ENCODE measurements around the gene LRCH1. TPM values are rescaled to one million over a fixed set of nuclear protein-coding genes. Genes with fewer than 3 reads are reported as not detected.
A peak's percentile ranks its signal among the peaks of the same experiment; 100 is the strongest.

LRCH1 gene
- total and polyA plus RNA-seq, 8 donors, result 16.1 to 30.5 (median 26.8) TPM

GRCh38 chr13:46596466-46596865 lies 43.5 kb downstream of the LRCH1 start:
- intact Hi-C loops (cut with DNase I), result no loop called here
- Histone ChIP-seq H3K9me3 (no peaks in the 10 kb centered on the region), H3K27ac (peak overlapping the region in 1 of 2 donors; percentile 56), H3K27me3 (no peaks in the 10 kb centered on the region), H3K4me3 (no peak overlapping the region), H3K36me3 (no peaks in the 10 kb centered on the region), H3K4me1 (peaks cover 0 to 67% of the 10 kb centered on the region in 2 donors)
- DNase-seq (no peak), ATAC-seq (no peak)
- TF ChIP-seq CTCF (IDR thresholded peaks at IDR 0.05), result no peak

DNA sequence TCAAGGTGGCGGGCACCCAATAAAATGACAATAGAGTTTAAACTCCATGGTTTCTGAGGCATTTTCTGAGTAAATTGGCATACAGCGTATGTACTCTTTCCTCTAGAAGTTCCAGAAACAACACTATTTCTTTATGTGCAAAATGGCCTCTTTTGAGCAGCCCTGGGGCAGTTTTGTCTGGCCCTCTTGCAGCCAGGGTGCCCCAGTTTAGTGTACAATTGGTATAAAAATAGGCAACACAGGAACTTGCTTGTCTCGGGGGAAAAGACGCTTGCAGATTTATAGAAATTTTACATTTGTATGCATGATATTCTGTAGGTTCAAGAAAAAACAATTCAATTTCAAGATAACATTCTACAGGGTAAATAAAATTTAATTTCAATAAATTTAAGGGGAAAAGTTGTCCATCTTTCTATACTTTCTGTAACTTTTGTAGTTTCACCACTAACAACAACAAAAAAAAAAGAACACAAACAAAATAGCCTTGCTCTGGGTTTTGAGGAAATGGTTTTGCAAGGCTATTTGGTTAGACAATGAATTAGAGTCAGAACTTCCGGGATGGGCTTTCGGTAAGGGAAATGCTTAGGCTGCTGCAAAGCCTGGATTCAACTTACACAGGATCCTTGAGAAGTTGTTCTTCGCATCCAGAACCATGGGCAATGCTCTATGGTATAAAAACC lies 45.3 kb downstream of the LRCH1 start:
- ATAC-seq (no peak), DNase-seq (no peak)
- Histone ChIP-seq H3K4me1 (peaks cover 0 to 85% of the 10 kb centered on the region in 2 donors), H3K9me3 (no peaks in the 10 kb centered on the region), H3K27me3 (no peaks in the 10 kb centered on the region), H3K4me3 (no peak overlapping the region), H3K36me3 (no peaks in the 10 kb centered on the region), H3K27ac (peak overlapping the region in 1 of 2 donors; percentile 66)
- intact Hi-C loops (cut with DNase I), result no loop called here
- no peak for TF ChIP-seq CTCF (IDR thresholded peaks at IDR 0.05)

DNA sequence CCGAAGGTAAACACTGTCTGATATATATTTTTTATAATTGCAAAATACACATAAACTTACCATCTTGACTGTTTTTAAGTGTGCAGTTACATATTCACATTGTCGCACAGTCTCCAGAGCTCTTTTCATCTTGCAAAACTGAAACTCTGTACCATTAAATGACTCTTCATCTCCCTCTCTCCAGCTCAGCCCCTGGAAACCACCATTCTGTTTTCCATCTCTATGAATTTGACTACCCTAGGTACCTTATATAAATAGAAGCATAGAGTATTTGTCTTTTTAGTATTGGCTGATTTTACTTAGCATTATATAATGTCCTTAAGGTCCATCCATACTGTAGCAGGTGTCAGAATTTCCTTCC lies 45.8 kb downstream of the LRCH1 start:
- ATAC-seq (no peak), DNase-seq (no peak)
- TF ChIP-seq CTCF (IDR thresholded peaks at IDR 0.05), result no peak
- Histone ChIP-seq H3K9me3 (no peaks in the 10 kb centered on the region), H3K27me3 (no peaks in the 10 kb centered on the region), H3K4me3 (no peak overlapping the region), H3K4me1 (peaks cover 0 to 90% of the 10 kb centered on the region in 2 donors), H3K36me3 (no peaks in the 10 kb centered on the region), H3K27ac (peak overlapping the region in 1 of 2 donors; percentile 66)
- intact Hi-C loops (cut with DNase I), result no loop called here

GRCh38 chr13:46600943-46601311 lies 48.0 kb downstream of the LRCH1 start:
- DNase-seq (no peak), ATAC-seq (no peak)
- H3K4me1 ChIP-seq, result peaks cover 15 to 95% of the 10 kb centered on the region in 2 donors
- TF ChIP-seq CTCF (IDR thresholded peaks at IDR 0.05), result no peak
- no peaks in the 10 kb centered on the region for H3K36me3 ChIP-seq
- H3K27ac ChIP-seq, result peak overlapping the region in 1 of 2 donors; percentile 31
- H3K4me3 ChIP-seq, result no peak overlapping the region
- intact Hi-C loops (cut with DNase I), result no loop called here
- no peaks in the 10 kb centered on the region for H3K27me3 ChIP-seq
- H3K9me3 ChIP-seq, result no peaks in the 10 kb centered on the region

DNA sequence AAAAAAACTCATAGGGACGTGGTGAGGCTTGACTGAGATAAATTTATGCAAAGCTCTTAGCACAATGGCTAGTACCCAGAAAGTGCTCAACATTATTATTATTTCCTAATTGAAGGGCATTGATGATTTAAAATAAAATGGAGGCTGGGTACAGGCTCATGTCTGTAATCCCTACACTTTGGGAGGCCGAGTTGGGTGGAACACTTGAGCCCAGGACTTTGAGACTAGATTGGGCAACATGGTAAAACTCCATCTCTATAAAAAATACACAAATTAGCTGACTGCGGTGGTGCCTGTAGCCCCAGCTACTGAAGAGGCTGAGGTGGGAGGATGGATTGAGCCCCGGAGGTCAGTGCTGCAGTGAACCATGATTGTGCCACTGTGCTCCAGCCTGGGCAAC lies 49.6 kb downstream of the LRCH1 start:
- peaks cover 17 to 97% of the 10 kb centered on the region in 2 donors for H3K4me1 ChIP-seq
- DNase-seq, result no peak
- no peak for TF ChIP-seq CTCF (IDR thresholded peaks at IDR 0.05)
- no peak for ATAC-seq
- H3K9me3 ChIP-seq, result no peaks in the 10 kb centered on the region
- no peaks in the 10 kb centered on the region for H3K36me3 ChIP-seq
- no peaks in the 10 kb centered on the region for H3K27me3 ChIP-seq
- no peak overlapping the region for H3K4me3 ChIP-seq
- intact Hi-C loops (cut with DNase I), result no loop called here
- H3K27ac ChIP-seq, result no peak overlapping the region

Measured in left lung (tissue), 10 donors.